Superior temporal gyrus (tissue), 1 donor: ENCODE results near the gene ACTRT2.
A peak's percentile ranks its signal among the peaks of the same experiment; 100 is the strongest.

ENCODE experiments used
- DNase-seq: peaks from one replicate; pipeline ENCODE4 v3.0.0-alpha.2; 2016; ENCODE audit errors: extremely low spot score

ACTRT2 gene

GRCh38 chr1:2983706-2984398 is 37.4 kb upstream of the ACTRT2 start:
- peak; percentile 20 for DNase-seq

DNA sequence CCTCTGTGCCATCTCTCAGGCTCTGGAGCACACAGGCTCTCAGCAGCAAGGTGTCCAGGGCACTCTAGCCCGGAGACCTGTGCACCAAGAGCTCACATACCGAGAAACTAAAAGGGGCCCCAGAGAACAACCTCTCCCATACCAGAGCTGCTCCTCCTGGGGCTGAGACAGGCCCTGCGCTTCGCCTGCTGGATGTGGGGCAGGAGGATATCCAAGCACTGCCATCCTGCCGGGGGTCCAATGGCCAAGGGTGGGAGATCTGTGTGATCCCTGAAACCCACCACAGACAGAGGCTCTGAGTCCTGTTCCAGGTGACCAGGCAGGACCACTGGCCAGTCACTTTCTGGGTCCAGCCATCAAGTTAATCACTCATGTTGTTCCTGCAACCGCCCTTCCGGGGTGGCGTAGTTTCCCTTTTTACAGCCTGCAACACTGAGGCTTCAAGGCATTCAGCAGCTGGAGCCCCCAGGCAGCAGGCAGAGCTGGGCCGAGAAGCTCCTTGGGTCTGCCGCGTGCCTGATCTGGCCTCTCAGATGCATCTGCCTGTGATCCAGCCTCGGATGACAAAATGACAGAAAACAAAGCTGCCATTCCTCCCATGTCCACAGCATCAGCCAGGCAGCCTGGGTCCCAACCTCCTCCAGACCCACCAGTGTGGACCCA is 36.7 kb upstream of the ACTRT2 start:
- peak; percentile 32 for DNase-seq

DNA sequence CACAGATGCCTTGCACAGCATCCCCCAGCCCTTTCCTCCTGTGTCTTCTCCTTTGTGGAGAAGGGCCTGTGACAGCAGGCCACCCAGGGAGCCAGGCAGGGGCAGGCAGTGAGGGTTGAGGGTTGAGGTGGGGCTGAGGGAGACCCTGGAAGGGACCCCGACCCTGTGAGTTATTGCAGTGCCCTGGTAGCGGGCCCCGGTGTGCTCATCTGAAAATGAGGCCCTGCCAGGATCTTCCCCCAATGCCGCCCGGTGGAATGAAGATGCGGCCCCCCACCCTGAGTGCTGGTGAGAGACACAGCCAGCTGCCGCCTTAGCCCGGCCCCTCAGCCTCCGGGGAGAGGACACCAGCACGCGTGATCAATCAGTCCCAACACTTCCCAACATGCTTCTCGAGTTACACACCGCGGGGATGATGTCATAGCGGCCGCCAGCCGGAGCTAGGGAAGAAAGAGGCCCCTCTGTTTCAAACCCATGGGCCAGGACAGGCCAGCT is 36.2 kb upstream of the ACTRT2 start:
- peak; percentile 67 for DNase-seq

GRCh38 chr1:2985694-2986548 is 35.3 kb upstream of the ACTRT2 start:
- no peak for DNase-seq

- DNase-seq = no peak
These were observed 34.5 kb upstream of the ACTRT2 start for GRCh38 chr1:2986549-2987305.

GRCh38 chr1:2987773-2988172 is 33.5 kb upstream of the ACTRT2 start:
- DNase-seq = peak; percentile 56

DNA sequence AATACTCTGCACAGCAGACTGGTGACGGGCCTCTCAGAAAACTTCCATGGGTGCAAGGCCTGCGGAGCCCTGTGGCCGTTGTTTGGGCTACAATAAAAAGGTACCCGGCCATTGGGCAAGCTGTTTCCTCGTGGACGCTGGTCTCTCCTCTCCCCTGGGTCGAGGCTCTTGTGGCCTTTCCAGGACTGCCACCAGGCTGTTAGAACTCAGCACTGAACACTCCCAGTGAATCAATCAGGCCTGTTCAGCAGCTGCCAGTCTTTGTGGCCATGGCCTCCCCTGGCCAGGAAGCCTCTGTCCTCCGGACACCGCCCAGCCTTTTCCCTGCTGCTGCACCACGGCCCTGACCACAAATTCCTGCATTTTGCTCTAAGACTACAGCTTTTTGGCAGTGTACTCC is 33.0 kb upstream of the ACTRT2 start:
- peak; percentile 67 for DNase-seq

DNA sequence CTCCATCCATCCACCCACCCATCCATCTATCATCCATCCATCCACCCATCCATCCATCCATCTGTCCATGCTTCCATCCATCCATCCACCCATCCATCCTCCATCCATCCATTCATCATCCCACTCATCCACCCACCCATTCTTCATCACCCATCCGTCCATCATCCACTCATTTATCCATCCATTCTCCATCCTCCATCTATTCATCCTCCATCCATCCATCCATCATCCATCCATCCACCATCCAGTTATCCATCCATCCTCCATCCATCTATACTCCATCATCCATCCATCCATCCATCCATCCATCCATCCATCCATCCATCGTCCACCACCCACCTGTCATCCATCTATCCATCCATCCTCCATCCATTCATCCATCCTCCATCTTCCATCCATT is 32.1 kb upstream of the ACTRT2 start:
- no peak for DNase-seq

DNA sequence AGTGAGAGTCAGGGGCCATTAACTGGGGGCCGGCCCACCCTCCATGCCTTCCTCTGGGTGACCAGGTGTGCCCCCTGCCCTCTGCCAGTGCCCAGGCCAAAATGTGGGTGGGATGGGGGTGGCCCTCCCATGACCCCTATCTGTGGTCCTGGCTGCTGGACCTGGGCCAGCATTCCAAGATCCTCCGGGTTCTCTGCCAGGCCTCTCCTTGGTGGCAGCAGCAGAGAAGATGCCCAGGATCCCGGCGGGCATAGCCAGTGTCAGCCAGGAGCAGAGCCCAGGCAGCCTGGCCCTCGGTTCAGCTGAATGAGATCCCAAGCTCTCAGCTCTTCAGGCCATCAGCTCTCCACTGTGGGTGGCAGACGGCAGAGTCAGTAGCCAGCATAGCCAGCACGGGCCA is 31.3 kb upstream of the ACTRT2 start:
- no peak for DNase-seq

GRCh38 chr1:2990376-2991115 is 30.7 kb upstream of the ACTRT2 start:
- no peak for DNase-seq

DNA sequence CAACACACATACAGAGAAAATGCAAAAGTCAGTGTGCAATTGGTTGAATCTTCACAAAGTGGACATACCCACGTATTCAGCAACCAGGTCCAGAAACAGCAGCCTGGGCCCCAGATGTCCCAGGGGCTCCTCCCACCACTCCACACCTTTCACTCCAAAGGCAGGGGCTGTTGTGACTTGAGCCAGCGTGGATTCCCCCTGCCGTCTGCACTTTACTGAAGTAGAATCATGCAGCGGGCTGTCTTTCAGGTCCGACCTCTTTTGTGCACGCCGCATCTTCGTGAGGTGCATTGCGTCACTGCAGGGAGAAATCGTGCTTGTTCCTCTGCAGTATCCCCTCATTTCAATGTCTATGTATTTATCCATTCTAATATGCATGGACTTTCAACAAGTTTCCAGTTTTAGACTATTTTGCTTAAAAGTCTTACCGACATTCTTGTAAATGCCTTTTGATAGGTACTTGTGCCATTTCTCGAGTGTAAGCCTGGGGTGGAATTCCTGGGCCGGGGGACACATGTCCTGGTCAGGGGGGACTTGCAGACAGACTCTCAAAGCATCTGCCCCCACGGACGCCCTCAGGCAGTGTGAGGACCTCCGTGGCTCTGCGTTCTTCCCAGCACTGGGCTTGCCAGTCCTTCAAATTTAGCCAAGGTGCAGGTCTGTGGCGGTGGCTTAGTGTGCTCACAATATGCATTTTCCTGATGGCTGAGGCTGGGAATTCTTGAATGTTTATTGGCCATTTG is 29.3 kb upstream of the ACTRT2 start:
- DNase-seq = no peak

DNA sequence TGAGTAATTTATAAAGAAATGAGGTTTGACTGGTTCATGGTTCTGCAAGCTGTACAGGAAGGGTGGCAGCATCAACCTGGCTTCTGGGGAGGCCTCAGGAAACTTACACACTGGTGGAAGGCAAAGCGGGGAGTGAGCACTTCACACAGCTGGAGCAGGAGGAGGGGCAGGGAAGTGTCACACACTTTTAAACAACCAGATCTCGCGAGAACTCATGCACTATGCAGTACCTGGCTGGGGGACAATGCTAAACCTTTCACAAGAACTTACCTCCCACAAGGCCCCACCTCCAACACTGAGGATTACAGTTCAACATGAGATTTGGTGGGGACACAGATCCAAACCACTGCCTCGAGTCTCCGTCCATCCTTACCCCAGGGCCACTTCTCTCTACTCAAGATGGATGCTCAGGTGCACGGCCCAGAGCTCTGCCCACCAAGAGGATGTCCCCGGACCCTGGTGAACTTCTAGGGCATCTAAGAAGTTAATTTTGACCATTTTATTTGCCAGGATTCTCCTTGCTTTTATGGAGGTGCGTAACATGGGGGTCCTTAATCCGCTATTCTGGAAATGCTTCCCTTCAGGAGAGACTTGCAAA is 22.7 kb upstream of the ACTRT2 start:
- DNase-seq = no peak

GRCh38 chr1:2999138-2999537 is 22.1 kb upstream of the ACTRT2 start:
- DNase-seq = no peak

- DNase-seq = no peak
These were observed 21.7 kb upstream of the ACTRT2 start for GRCh38 chr1:2999571-2999970.

DNA sequence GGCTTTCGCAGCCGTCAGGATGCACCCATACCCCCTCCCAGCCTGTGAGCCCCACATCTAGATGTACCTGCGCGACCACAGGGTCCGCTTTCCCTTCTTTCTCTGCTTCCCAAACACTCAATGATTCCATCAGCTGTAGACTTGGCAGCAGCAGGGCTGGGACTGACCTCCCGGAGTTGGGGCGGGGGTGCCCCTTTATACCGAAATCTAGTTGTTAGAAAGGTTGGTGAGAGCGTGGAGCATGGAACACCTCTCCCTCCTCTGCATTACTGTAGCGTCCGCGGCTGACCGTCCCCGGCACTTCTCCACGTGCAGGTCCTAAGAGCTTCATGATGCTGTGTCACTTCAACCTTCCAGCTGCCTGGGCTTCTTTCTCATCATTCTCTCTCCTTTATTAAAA is 21.1 kb upstream of the ACTRT2 start:
- no peak for DNase-seq

DNA sequence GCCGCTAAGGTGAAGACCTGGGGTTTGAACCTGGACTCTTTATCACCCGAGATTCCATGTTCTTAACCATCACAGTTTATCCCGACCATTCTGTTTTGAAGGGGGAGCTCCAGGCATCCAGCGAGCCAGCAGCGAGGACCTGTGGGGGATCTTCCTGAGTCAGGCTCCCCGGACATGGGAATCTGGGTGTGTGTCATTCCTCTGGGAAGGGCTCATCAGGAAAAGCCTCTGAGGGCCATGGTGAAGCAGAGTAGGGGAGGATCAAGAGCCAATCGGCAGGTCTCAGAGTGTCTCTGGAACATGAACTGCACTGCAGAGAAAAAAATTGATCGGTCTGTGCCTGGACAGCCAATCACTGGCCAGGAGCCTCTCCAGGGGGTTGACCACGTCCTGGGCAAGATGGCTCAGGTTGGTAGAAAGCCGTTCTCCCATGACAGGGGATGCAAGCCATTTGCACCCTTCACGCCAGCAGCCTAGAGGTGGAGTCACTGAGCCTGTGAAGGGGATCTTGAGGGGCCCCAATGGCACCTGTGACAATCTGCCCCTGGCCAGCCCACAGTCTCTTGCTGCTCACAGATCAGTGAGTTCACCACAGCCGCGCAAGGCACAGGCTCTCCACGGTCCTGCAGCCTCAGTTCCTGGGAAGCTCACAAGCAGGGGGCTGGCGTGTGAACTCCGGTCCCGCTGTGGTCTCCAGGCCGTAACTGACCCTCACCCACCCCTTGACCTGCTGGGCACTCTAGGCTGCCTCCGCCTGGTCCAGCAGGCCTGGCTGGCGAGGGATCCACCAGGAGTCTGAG is 20.4 kb upstream of the ACTRT2 start:
- DNase-seq = no peak

DNA sequence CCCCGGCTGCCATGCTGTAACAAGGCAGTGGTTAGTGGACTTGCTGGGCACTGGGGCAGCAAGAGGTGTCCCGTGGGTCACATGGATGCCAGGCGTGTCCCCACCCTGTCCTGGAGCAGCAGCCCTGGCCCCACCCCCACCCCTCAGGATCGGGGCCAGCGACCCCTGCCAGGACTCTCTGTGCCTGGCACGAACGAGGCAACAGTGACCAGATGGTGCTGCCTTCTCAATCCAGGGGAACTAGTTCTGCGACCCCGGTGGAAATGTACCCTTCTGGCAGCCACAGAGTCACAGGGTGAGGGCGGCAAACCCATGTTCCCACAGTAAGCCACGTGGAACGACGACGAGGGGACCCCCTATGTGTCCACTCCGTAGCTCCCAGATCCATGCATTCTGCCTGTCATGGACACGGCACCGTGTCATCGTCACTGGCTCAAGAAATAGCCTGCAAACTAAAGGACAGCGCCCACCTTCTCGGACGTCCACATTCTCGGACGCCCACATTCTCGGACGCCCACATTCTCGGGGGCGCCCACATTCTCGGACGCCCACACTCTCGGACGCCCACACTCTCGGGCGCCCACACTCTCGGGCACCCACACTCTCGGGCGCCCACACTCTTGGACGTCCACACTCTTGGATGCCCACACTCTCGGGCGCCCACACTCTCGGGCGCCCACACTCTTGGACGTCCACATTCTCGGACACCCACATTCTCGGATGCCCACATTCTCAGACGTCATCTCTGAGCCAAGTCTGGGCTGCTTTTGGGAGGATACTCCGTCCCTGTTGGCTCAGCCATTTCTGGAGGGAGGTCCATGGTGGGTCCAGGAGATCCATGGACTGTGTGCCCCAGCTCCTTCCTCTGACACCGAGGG is 19.6 kb upstream of the ACTRT2 start:
- DNase-seq = no peak
